ENCODE data around the gene MYH11. TPM values are rescaled to one million over a fixed set of nuclear protein-coding genes. Genes with fewer than 3 reads are reported as not detected.

Gene MYH11
- total and polyA plus RNA-seq, 2 of the 13 experiments (the other 11 are each of a cell fraction or from before 2014, with no cell fraction given) = not detected

DNA sequence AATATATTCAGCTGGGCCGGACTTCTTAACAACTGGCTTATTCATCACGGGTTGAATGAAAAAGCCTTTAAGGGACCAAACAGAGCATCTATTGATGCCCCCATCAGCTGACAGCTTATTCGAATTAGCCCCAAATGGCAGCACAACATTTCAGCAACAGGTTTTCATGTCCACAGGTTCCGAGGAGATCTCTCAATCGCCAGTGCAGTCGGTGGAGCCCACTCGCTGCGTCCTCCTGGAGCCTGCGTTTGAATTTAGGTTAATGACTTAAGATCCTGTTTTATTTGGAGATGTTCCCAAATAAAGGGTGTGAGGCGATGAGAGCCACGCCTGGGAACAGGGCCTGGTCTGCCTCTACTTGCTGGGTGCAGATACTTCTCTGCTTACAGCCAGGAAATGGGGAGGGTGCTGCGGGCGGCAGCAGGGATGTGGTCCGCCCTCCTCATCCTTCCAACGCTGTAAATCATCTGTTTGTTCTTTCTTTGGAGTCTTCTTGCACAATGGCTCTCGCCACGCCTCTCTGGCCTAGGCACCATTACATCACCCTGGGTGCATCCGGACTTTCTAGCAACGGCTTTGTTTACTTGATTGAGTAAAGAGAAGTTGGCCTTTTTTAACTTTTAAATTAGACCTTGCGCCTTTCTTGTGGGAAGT lies 184.2 kb downstream of the MYH11 start (continued):
- TF ChIP-seq U2AF1 (optimal IDR thresholded peaks at IDR 0.05; ENCODE audit: low read depth, low read length) (peak; percentile 85), HOXA9 (CRISPR knock-in tag; IDR thresholded peaks at IDR 0.05; ENCODE audit: borderline replicate concordance) (peak; percentile 99; the same call in 1 of the 2 replicates), ZNF350 (CRISPR knock-in tag; IDR thresholded peaks at IDR 0.05; ENCODE audit: borderline replicate concordance, low read depth) (peak; percentile 90), ZBTB3 (CRISPR knock-in tag; IDR thresholded peaks at IDR 0.05; ENCODE audit: borderline replicate concordance, low read depth) (peak; percentile 91), TAF15 (IDR thresholded peaks at IDR 0.05; ENCODE audit: low read depth, low read length, poor library complexity, severe bottlenecking) (no peak), ZIK1 (CRISPR knock-in tag; IDR thresholded peaks at IDR 0.05; ENCODE audit: borderline replicate concordance, low read depth) (peak; percentile 58; the same call in 1 of the 2 replicates), NFIC (IDR thresholded peaks at IDR 0.05; ENCODE audit: low read length) (peak; percentile 95), PTBP1 (IDR thresholded peaks at IDR 0.05; ENCODE audit: low read depth, low read length, poor library complexity, severe bottlenecking) (no peak), SOX6 (IDR thresholded peaks at IDR 0.05) (no peak), SOX6 (CRISPR knock-in tag; IDR thresholded peaks at IDR 0.05) (peak; percentile 100), ZNF761 (CRISPR knock-in tag; conservative IDR thresholded peaks at IDR 0.05) (no peak; the same call in 1 of the 2 replicates), AKAP8 (CRISPR knock-in tag; IDR thresholded peaks at IDR 0.05) (peak; percentile 50; the same call in 1 of the 2 replicates), ZC3H13 (CRISPR knock-in tag; IDR thresholded peaks at IDR 0.05) (no peak; the same call in 1 of the 2 replicates), ZNF20 (CRISPR knock-in tag; IDR thresholded peaks at IDR 0.05) (0 out of 2 replicates have a peak, but pooled peaks have one; percentile 1), ZNF615 (CRISPR knock-in tag; IDR thresholded peaks at IDR 0.05; ENCODE audit: borderline replicate concordance) (no peak; the same call in 1 of the 2 replicates), ZNF703 (CRISPR knock-in tag; IDR thresholded peaks at IDR 0.05; ENCODE audit: borderline replicate concordance) (no peak), SCMH1 (CRISPR knock-in tag; IDR thresholded peaks at IDR 0.05; ENCODE audit: borderline replicate concordance) (no peak), ZNF44 (CRISPR knock-in tag; IDR thresholded peaks at IDR 0.05) (peak; percentile 17; the same call in 1 of the 2 replicates)
- TF ChIP-seq, protein P1, sequence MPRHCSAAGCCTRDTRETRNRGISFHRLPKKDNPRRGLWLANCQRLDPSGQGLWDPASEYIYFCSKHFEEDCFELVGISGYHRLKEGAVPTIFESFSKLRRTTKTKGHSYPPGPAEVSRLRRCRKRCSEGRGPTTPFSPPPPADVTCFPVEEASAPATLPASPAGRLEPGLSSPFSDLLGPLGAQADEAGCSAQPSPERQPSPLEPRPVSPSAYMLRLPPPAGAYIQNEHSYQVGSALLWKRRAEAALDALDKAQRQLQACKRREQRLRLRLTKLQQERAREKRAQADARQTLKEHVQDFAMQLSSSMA (CRISPR knock-in tag; IDR thresholded peaks at IDR 0.05) = no peak
- TF ChIP-seq, protein P2, sequence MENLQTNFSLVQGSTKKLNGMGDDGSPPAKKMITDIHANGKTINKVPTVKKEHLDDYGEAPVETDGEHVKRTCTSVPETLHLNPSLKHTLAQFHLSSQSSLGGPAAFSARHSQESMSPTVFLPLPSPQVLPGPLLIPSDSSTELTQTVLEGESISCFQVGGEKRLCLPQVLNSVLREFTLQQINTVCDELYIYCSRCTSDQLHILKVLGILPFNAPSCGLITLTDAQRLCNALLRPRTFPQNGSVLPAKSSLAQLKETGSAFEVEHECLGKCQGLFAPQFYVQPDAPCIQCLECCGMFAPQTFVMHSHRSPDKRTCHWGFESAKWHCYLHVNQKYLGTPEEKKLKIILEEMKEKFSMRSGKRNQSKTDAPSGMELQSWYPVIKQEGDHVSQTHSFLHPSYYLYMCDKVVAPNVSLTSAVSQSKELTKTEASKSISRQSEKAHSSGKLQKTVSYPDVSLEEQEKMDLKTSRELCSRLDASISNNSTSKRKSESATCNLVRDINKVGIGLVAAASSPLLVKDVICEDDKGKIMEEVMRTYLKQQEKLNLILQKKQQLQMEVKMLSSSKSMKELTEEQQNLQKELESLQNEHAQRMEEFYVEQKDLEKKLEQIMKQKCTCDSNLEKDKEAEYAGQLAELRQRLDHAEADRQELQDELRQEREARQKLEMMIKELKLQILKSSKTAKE (CRISPR knock-in tag; IDR thresholded peaks at IDR 0.05; ENCODE audit: borderline replicate concordance) = peak; percentile 98
- TF ChIP-seq, protein P3, sequence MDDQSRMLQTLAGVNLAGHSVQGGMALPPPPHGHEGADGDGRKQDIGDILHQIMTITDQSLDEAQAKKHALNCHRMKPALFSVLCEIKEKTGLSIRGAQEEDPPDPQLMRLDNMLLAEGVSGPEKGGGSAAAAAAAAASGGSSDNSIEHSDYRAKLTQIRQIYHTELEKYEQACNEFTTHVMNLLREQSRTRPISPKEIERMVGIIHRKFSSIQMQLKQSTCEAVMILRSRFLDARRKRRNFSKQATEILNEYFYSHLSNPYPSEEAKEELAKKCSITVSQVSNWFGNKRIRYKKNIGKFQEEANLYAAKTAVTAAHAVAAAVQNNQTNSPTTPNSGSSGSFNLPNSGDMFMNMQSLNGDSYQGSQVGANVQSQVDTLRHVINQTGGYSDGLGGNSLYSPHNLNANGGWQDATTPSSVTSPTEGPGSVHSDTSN (CRISPR knock-in tag; IDR thresholded peaks at IDR 0.05; ENCODE audit: borderline replicate concordance) = peak; percentile 36; the same call in 1 of the 2 replicates
- TF ChIP-seq, protein P4, sequence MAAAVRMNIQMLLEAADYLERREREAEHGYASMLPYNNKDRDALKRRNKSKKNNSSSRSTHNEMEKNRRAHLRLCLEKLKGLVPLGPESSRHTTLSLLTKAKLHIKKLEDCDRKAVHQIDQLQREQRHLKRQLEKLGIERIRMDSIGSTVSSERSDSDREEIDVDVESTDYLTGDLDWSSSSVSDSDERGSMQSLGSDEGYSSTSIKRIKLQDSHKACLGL (CRISPR knock-in tag; IDR thresholded peaks at IDR 0.05) = no peak
- TF ChIP-seq, protein P5, sequence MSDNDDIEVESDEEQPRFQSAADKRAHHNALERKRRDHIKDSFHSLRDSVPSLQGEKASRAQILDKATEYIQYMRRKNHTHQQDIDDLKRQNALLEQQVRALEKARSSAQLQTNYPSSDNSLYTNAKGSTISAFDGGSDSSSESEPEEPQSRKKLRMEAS (IDR thresholded peaks at IDR 0.05) = peak; percentile 86
- TF ChIP-seq, protein P6, sequence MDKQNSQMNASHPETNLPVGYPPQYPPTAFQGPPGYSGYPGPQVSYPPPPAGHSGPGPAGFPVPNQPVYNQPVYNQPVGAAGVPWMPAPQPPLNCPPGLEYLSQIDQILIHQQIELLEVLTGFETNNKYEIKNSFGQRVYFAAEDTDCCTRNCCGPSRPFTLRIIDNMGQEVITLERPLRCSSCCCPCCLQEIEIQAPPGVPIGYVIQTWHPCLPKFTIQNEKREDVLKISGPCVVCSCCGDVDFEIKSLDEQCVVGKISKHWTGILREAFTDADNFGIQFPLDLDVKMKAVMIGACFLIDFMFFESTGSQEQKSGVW (CRISPR knock-in tag; IDR thresholded peaks at IDR 0.05; ENCODE audit: borderline replicate concordance) = no peak

All from HepG2 (cell line).